Measurements from ENCODE around the gene EIF3J.

DNA sequence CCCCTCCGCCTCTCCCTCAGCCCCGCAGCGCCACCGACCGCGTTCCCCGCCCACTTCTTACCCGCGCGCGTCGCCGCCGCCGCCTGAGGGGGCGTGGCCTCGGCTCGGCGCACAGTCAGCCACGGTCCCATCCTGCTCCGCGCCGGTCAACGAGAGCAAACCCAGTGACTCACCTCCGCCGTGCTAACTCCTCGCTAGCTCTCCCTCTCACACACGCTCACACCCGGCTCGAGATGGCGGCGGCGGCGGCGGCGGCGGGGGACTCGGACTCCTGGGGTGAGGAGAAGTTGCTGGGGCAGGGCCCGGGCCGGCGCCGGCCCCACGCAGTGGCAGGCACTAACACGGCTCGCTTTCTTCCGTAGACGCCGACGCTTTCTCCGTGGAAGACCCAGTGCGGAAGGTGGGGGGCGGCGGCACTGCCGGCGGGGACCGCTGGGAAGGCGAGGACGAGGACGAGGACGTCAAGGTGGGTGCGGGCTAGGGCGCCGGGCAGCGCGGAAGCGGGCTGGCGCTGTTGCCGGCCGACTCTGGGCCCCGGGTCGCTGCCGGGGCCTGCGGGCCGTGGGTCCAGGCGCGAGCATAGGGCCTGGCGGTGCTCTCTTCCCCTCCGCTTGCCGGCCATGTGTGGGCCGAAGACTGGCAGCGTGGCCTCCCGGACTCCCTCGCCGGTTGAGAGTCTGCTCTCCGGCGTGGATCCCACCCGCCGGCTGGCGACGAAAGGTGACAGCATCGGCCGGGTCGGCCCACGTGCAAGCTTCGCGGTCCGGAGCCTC, at the start of gene EIF3J:
- TF ChIP-seq, protein P1, sequence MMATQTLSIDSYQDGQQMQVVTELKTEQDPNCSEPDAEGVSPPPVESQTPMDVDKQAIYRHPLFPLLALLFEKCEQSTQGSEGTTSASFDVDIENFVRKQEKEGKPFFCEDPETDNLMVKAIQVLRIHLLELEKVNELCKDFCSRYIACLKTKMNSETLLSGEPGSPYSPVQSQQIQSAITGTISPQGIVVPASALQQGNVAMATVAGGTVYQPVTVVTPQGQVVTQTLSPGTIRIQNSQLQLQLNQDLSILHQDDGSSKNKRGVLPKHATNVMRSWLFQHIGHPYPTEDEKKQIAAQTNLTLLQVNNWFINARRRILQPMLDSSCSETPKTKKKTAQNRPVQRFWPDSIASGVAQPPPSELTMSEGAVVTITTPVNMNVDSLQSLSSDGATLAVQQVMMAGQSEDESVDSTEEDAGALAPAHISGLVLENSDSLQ (IDR thresholded peaks at IDR 0.05) = no peak
- TF ChIP-seq POLR2A (IDR thresholded peaks at IDR 0.05; ENCODE audit: low read depth, low read length) = peak; percentile 95
- no peak for TF ChIP-seq ATF7 (IDR thresholded peaks at IDR 0.05; ENCODE audit: low read depth)
- TF ChIP-seq, protein P2, sequence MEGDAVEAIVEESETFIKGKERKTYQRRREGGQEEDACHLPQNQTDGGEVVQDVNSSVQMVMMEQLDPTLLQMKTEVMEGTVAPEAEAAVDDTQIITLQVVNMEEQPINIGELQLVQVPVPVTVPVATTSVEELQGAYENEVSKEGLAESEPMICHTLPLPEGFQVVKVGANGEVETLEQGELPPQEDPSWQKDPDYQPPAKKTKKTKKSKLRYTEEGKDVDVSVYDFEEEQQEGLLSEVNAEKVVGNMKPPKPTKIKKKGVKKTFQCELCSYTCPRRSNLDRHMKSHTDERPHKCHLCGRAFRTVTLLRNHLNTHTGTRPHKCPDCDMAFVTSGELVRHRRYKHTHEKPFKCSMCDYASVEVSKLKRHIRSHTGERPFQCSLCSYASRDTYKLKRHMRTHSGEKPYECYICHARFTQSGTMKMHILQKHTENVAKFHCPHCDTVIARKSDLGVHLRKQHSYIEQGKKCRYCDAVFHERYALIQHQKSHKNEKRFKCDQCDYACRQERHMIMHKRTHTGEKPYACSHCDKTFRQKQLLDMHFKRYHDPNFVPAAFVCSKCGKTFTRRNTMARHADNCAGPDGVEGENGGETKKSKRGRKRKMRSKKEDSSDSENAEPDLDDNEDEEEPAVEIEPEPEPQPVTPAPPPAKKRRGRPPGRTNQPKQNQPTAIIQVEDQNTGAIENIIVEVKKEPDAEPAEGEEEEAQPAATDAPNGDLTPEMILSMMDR (IDR thresholded peaks at IDR 0.05 in 2 of 3, conservative IDR thresholded peaks at IDR 0.05 in 1 of 3; ENCODE audit: control insufficient read depth in 2 of 3, extremely low read depth in 1 of 3, insufficient read depth in 1 of 3, low read depth in 3 of 3, low read length in 3 of 3) = no peak
- peak; percentile 16 to 77 for TF ChIP-seq EGR1 (IDR thresholded peaks at IDR 0.05; ENCODE audit: borderline replicate concordance in 1 of 2, low read depth in 2 of 2, low read length in 2 of 2)
- TF ChIP-seq SPI1 (IDR thresholded peaks at IDR 0.05; ENCODE audit: borderline replicate concordance, insufficient read depth, low read depth, low read length) = 0 out of 2 replicates have a peak, but pooled peaks have one; percentile 7
- TF ChIP-seq RAD21 (IDR thresholded peaks at IDR 0.05; ENCODE audit: insufficient read depth, low read depth, low read length) = no peak
- TF ChIP-seq JUND (IDR thresholded peaks at IDR 0.05; ENCODE audit: low read depth, low read length) = peak; percentile 22; the same call in 1 of the 2 replicates
- peak; percentile 85 for TF ChIP-seq POLR2AphosphoS5 (IDR thresholded peaks at IDR 0.05; ENCODE audit: low read length)
- TF ChIP-seq POU2F2 (IDR thresholded peaks at IDR 0.05; ENCODE audit: borderline replicate concordance, low read depth, low read length) = 0 out of 3 replicates have a peak, but pooled peaks have one; percentile 28

All from GM12878 (cell line).